HUES6 (cell line): ENCODE results near the gene UGT1A7.
"Not testable (repeated sequence)": the region's sequence is repeated elsewhere in the genome, so short reads cannot be mapped to it uniquely, and the experiment has no call there.

ENCODE experiments used
- H3K27ac ChIP-seq: 2 replicates; pipeline ENCODE4 v1.7.0; 2013; ENCODE audit warnings: low read depth, mild to moderate bottlenecking, low read length, inconsistent platforms
- H3K27me3 ChIP-seq: 2 replicates; pipeline ENCODE4 v1.6.1; 2013; ENCODE audit warnings: low read length; ENCODE audit not compliant: control insufficient read depth, insufficient read depth
- H3K36me3 ChIP-seq: 2 replicates; pipeline ENCODE4 v1.6.1; 2013; ENCODE audit warnings: low read length; ENCODE audit not compliant: control insufficient read depth, insufficient read depth
- H3K4me1 ChIP-seq: 2 replicates; pipeline ENCODE4 v1.6.1; 2013; ENCODE audit warnings: low read length; ENCODE audit not compliant: control insufficient read depth, insufficient read depth
- H3K4me3 ChIP-seq: 2 replicates; pipeline ENCODE4 v1.5.1; 2013; ENCODE audit warnings: low read depth, low read length
- H3K9ac ChIP-seq: one replicate; pipeline ENCODE4 v1.6.1; 2013; ENCODE audit warnings: mild to moderate bottlenecking, low read length
- H3K9me3 ChIP-seq: 2 replicates; pipeline ENCODE4 v1.6.1; 2013; ENCODE audit warnings: low read depth, low read length; ENCODE audit not compliant: control insufficient read depth, insufficient read depth

The UGT1A7 gene

GRCh38 chr2:233681521-233682099, at the start of gene UGT1A7:
Gene UGT1A7, plus strand, starts transcription at chr2:233681901. Its CDS starts 37 bp downstream, at chr2:233681938.
- H3K9ac ChIP-seq: no peak within 1 kb of the TSS
- no peaks in the 10 kb centered on the region for H3K36me3 ChIP-seq
- H3K27me3 ChIP-seq: no peaks in the 10 kb centered on the region
- no peak within 1 kb of the TSS for H3K4me3 ChIP-seq
- H3K9me3 ChIP-seq: no peaks in the 10 kb centered on the region
- H3K27ac ChIP-seq: no peak within 1 kb of the TSS
- no peaks in the 10 kb centered on the region for H3K4me1 ChIP-seq

GRCh38 chr2:233636306-233636705, 45.4 kb upstream of the UGT1A7 start, which contains the start of gene UGT1A10:
Gene UGT1A10, plus strand, starts transcription at chr2:233636448. Its CDS starts 75 bp downstream, at chr2:233636523.
- H3K4me1 ChIP-seq, H3K9me3 ChIP-seq, H3K36me3 ChIP-seq, H3K4me3 ChIP-seq, H3K27me3 ChIP-seq, H3K27ac ChIP-seq, H3K9ac ChIP-seq: not testable (repeated sequence)

GRCh38 chr2:233638836-233639235, 42.9 kb upstream of the UGT1A7 start:
- Histone ChIP-seq H3K27me3 (no peaks in the 10 kb centered on the region), H3K4me3 (no peak overlapping the region), H3K9me3 (peaks cover 1% of the 10 kb centered on the region; the same call in 1 of the 2 replicates), H3K27ac (no peak overlapping the region), H3K36me3 (no peaks in the 10 kb centered on the region), H3K4me1 (no peaks in the 10 kb centered on the region), H3K9ac (no peak overlapping the region)

- Histone ChIP-seq H3K27ac (no peak overlapping the region), H3K36me3 (no peaks in the 10 kb centered on the region), H3K4me1 (no peaks in the 10 kb centered on the region), H3K9ac (no peak overlapping the region), H3K27me3 (no peaks in the 10 kb centered on the region), H3K4me3 (no peak overlapping the region), H3K9me3 (peaks cover 7% of the 10 kb centered on the region; the same call in 1 of the 2 replicates)
Measured at GRCh38 chr2:233639860-233640259, 41.8 kb upstream of the UGT1A7 start.

- Histone ChIP-seq H3K9ac (no peak overlapping the region), H3K9me3 (peaks cover 32% of the 10 kb centered on the region), H3K27ac (no peak overlapping the region), H3K4me1 (no peaks in the 10 kb centered on the region), H3K27me3 (no peaks in the 10 kb centered on the region), H3K36me3 (no peaks in the 10 kb centered on the region), H3K4me3 (no peak overlapping the region)
Measured at GRCh38 chr2:233643128-233643527, 38.6 kb upstream of the UGT1A7 start.

GRCh38 chr2:233646033-233646432, 35.7 kb upstream of the UGT1A7 start:
- not testable (repeated sequence) for H3K36me3 ChIP-seq, H3K9ac ChIP-seq, H3K4me3 ChIP-seq, H3K27me3 ChIP-seq, H3K27ac ChIP-seq, H3K4me1 ChIP-seq
- H3K9me3 ChIP-seq: peaks cover 32% of the 10 kb centered on the region

- Histone ChIP-seq H3K4me1 (no peaks in the 10 kb centered on the region), H3K9ac (no peak overlapping the region), H3K27ac (no peak overlapping the region), H3K36me3 (no peaks in the 10 kb centered on the region), H3K27me3 (no peaks in the 10 kb centered on the region), H3K9me3 (peaks cover 13% of the 10 kb centered on the region), H3K4me3 (no peak overlapping the region)
Measured at GRCh38 chr2:233650981-233651380, 30.7 kb upstream of the UGT1A7 start.

GRCh38 chr2:233651430-233651829, 30.3 kb upstream of the UGT1A7 start:
- Histone ChIP-seq H3K27ac (no peak overlapping the region), H3K9me3 (peaks cover 9% of the 10 kb centered on the region), H3K4me3 (no peak overlapping the region), H3K27me3 (no peaks in the 10 kb centered on the region), H3K36me3 (no peaks in the 10 kb centered on the region), H3K9ac (no peak overlapping the region), H3K4me1 (no peaks in the 10 kb centered on the region)

- H3K36me3 ChIP-seq: no peaks in the 10 kb centered on the region
- H3K4me3 ChIP-seq: no peak overlapping the region
- no peaks in the 10 kb centered on the region for H3K4me1 ChIP-seq
- no peaks in the 10 kb centered on the region for H3K9me3 ChIP-seq
- H3K27ac ChIP-seq: no peak overlapping the region
- H3K9ac ChIP-seq: no peak overlapping the region
- no peaks in the 10 kb centered on the region; the same call in 1 of the 2 replicates for H3K27me3 ChIP-seq
Measured at GRCh38 chr2:233654501-233654900, 27.2 kb upstream of the UGT1A7 start.

- Histone ChIP-seq H3K4me3 (no peak overlapping the region), H3K27me3 (peaks cover under 1% of the 10 kb centered on the region), H3K27ac (no peak overlapping the region), H3K36me3 (no peaks in the 10 kb centered on the region), H3K9me3 (no peaks in the 10 kb centered on the region), H3K9ac (no peak overlapping the region), H3K4me1 (no peaks in the 10 kb centered on the region)
Measured at GRCh38 chr2:233655043-233655442, 26.7 kb upstream of the UGT1A7 start.

- not testable (repeated sequence) for H3K9me3 ChIP-seq, H3K27ac ChIP-seq, H3K4me3 ChIP-seq, H3K9ac ChIP-seq, H3K36me3 ChIP-seq, H3K27me3 ChIP-seq, H3K4me1 ChIP-seq
Measured at GRCh38 chr2:233655943-233656342, 25.8 kb upstream of the UGT1A7 start.
